Thyroid gland (tissue), 4 donors: ENCODE results near the gene ICOS.

Experiments used
- CTCF ChIP-seq, 6 experiments: fragments of 200-600 bp in 3 of 6; fragments of 450-650 bp in 3 of 6; sonication (generic) in 3 of 6; IDR thresholded peaks; one replicate each; pipeline ENCODE4 v1.5.1; 2016 to 2019; ENCODE audit warnings: antibody characterized with exemption in 6 of 6, mild to moderate bottlenecking in 2 of 6, inconsistent platforms in 1 of 6, moderate library complexity in 1 of 6
- POLR2A ChIP-seq, 2 donors: fragments of 450-650 bp; IDR thresholded peaks; one replicate each; pipeline ENCODE4 v1.6.1; 2017; ENCODE audit warnings: antibody characterized with exemption in 2 of 2, mild to moderate bottlenecking in 2 of 2, moderate library complexity in 1 of 2

DNA sequence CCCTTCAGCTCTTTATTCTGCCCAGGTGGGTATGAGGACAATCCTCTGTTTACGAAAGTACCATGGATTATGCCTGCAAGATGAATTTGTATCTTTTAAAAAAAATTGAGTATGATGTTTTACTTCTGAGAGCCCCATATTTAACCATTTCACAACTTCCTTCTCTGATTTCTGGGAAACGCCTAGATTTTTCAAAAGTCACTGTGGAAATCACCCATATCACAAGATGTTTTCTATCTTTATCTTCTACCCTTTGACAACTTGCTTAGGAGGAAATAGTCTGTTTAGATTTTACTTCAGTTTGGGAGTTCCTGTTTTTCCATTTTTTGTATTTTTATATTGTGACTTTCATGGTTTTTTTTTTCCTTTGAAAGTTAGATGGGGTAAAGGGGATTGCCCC lies 53.0 kb downstream of the ICOS start:
- no peak for TF ChIP-seq POLR2A (IDR thresholded peaks at IDR 0.05)
- no peak for TF ChIP-seq CTCF (IDR thresholded peaks at IDR 0.05)
